Fibroblast of lung (primary cell): Measurements from ENCODE around the gene NEURL1B. TPM values are rescaled to one million over a fixed set of nuclear protein-coding genes. Genes with fewer than 3 reads are reported as not detected.

Source experiments
- DNase-seq, 2 donors: peaks; one replicate each; pipeline versions ENCODE4 v3.0.0 to v3.0.0-alpha.2; 2010; ENCODE audit warnings: low read depth in 2 of 2
- H2AFZ ChIP-seq: 2 replicates; pipeline ENCODE4 v1.5.1; 2012; ENCODE audit warnings: low read length, control low read depth, inconsistent platforms
- H3K27ac ChIP-seq: 2 replicates; pipeline ENCODE4 v1.5.1; 2011; ENCODE audit warnings: low read length, control low read depth; ENCODE audit not compliant: insufficient read depth
- H3K27me3 ChIP-seq: 2 replicates; pipeline ENCODE4 v1.5.1; 2011; ENCODE audit warnings: mild to moderate bottlenecking, low read length; ENCODE audit not compliant: control insufficient read depth, insufficient read depth
- H3K36me3 ChIP-seq: 2 replicates; pipeline ENCODE4 v1.5.1; 2011; ENCODE audit warnings: low read length; ENCODE audit not compliant: control insufficient read depth, insufficient read depth
- H3K4me1 ChIP-seq: 2 replicates; pipeline ENCODE4 v1.5.1; 2011; ENCODE audit warnings: low read length; ENCODE audit not compliant: control insufficient read depth, insufficient read depth; ENCODE audit errors: extremely low read depth
- H3K4me2 ChIP-seq: 2 replicates; pipeline ENCODE4 v1.5.1; 2011; ENCODE audit warnings: low read length, control low read depth; ENCODE audit not compliant: insufficient read depth; ENCODE audit errors: extremely low read depth
- H3K4me3 ChIP-seq, 4 experiments: fragments of 200-600 bp in 1 of 4; sonication (generic) in 1 of 4; replicated peaks in 1 of 4; 2 replicates each; pipeline ENCODE4 v1.5.1; 2011 to 2016; ENCODE audit warnings: low read length in 4 of 4, low read depth in 3 of 4, mild to moderate bottlenecking in 3 of 4, control low read depth in 2 of 4, inconsistent platforms in 1 of 4, mixed read lengths in 1 of 4; ENCODE audit not compliant: insufficient read depth in 1 of 4; ENCODE audit errors: control extremely low read depth in 1 of 4
- H3K79me2 ChIP-seq: 2 replicates; pipeline ENCODE4 v1.5.1; 2012; ENCODE audit warnings: mild to moderate bottlenecking, low read length, inconsistent platforms; ENCODE audit not compliant: control insufficient read depth, insufficient read depth
- H3K9ac ChIP-seq: 2 replicates; pipeline ENCODE4 v1.5.1; 2011; ENCODE audit warnings: mild to moderate bottlenecking, low read length, control low read depth; ENCODE audit not compliant: insufficient read depth
- H3K9me3 ChIP-seq: 2 replicates; pipeline ENCODE4 v1.5.1; 2012; ENCODE audit warnings: low read depth, low read length; ENCODE audit not compliant: control insufficient read depth, insufficient read depth
- H4K20me1 ChIP-seq: 2 replicates; pipeline ENCODE4 v1.5.1; 2011; ENCODE audit warnings: low read length; ENCODE audit not compliant: control insufficient read depth, insufficient read depth; ENCODE audit errors: extremely low read depth
- CTCF ChIP-seq, 2 donors: IDR thresholded peaks in 1 of 2; conservative IDR thresholded peaks in 1 of 2; 1 replicate in 1 of 2; 2 replicates in 1 of 2; pipeline ENCODE4 v1.5.1; 2011 to 2012; ENCODE audit warnings: low read length in 2 of 2, control low read depth in 1 of 2, inconsistent platforms in 1 of 2, low read depth in 1 of 2, mild to moderate bottlenecking in 1 of 2
- EZH2 ChIP-seq: IDR thresholded peaks from 2 replicates; pipeline ENCODE4 v1.5.1; 2012; ENCODE audit warnings: low read length, control low read depth, mild to moderate bottlenecking; ENCODE audit errors: missing control alignments
- polyA plus RNA-seq, 2 donors: library from polyadenylated mRNA; depleted of rRNA in 1 of 2; stranded (reverse) in 1 of 2; unstranded in 1 of 2; fragments of >200 nt; gene quantifications; 2 replicates each; pipeline ENCODE4 v1.2.1, GENCODE V29; 2011 to 2012; ENCODE audit warnings: missing spikeins in 1 of 2
- total RNA-seq: library from RNA; depleted of rRNA; stranded (reverse); fragments of >200 nt; gene quantifications from 2 replicates; pipeline ENCODE4 v1.2.1, GENCODE V29; 2014

NEURL1B gene
- total and polyA plus RNA-seq, 2 donors (not counting 1 experiment from before 2014, with no cell fraction given): 5.0 to 6.1 TPM

- no peaks in the 10 kb centered on the region for H3K9me3 ChIP-seq
- no peak overlapping the region for H3K9ac ChIP-seq
- H3K4me1 ChIP-seq: peaks cover 8% of the 10 kb centered on the region
- no peak overlapping the region for H3K4me3 ChIP-seq
- no peaks in the 10 kb centered on the region for H3K36me3 ChIP-seq
- H4K20me1 ChIP-seq: no peaks in the 10 kb centered on the region
- H2AFZ ChIP-seq: no peak overlapping the region
- H3K27me3 ChIP-seq: no peaks in the 10 kb centered on the region
- no peak for TF ChIP-seq EZH2
- no peak for TF ChIP-seq CTCF (conservative IDR thresholded peaks at IDR 0.05 in 1 of 2, IDR thresholded peaks at IDR 0.05 in 1 of 2; ENCODE audit: low read depth in 1 of 2, low read length in 2 of 2)
- H3K4me2 ChIP-seq: no peak overlapping the region
- no peak overlapping the region for H3K27ac ChIP-seq
- no peak for DNase-seq
- H3K79me2 ChIP-seq: peaks cover 6% of the 10 kb centered on the region
These were observed 3.2 kb downstream of the NEURL1B start for GRCh38 chr5:172644266-172644665.

DNA sequence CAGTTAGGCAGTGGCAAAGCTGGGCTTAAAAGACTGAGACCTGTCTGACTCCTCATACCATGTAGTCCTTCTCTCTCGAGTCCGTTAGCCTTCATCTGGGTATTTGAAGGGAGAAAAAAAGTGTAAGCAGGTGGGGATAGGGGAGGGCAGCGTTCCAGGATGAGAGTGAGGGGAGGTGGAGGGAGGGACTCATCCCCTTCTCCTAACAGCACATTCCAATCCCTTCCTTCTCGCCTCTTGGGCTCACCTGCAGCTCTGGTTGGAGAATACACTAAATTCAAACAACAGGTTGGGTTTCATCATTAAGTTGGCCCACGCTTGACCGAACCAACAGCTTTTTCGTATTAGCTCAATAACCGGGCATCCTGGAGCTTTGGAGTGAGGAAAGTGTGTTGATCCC, 3.6 kb downstream of the NEURL1B start:
- H3K4me3 ChIP-seq: no peak overlapping the region
- H3K4me1 ChIP-seq: peaks cover 8% of the 10 kb centered on the region
- no peak overlapping the region for H3K27ac ChIP-seq
- H4K20me1 ChIP-seq: no peaks in the 10 kb centered on the region
- H3K27me3 ChIP-seq: no peaks in the 10 kb centered on the region
- H3K79me2 ChIP-seq: peaks cover 6% of the 10 kb centered on the region
- H3K9ac ChIP-seq: no peak overlapping the region
- no peak for TF ChIP-seq EZH2
- no peak for TF ChIP-seq CTCF (conservative IDR thresholded peaks at IDR 0.05 in 1 of 2, IDR thresholded peaks at IDR 0.05 in 1 of 2; ENCODE audit: low read depth in 1 of 2, low read length in 2 of 2)
- H3K9me3 ChIP-seq: no peaks in the 10 kb centered on the region
- no peak overlapping the region for H3K4me2 ChIP-seq
- no peak overlapping the region for H2AFZ ChIP-seq
- H3K36me3 ChIP-seq: no peaks in the 10 kb centered on the region
- no peak for DNase-seq

DNA sequence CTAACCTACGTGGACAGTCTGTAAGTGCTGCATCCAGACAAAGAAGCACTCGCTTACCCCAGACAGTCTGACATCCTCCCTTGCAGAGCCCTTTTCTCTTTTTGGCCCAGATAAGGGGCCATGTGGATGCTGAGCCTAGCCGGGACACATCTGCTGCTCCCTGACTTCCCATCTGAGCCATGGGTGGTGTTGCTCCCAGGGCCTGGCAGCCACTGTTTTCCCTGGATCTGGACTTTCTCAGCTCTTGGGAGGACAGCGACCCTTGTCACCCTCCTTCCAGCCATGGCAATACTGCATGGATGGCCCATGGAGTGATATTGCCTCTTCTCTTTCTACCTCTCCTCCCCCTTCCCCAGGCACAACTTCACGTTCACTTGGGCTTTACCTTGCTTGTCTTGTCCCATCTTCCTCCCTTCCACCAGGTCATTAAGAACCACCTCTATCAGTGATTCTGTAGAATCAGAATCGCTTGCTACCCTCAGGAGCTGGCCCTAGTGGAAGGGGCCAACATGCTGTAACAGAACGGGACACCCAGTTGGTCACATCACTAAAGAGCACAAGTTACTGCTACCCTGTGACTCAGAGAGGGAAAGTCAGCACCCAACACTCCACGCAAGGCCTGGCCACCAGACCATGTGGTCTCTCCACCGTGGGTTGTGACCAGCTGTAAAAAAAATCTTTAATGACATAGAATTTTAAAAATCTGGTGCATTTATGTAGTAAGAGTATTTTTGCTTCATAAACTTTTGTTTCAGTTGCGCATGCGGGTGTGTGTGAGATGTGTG, 4.4 kb downstream of the NEURL1B start:
- Histone ChIP-seq H3K9ac (no peak overlapping the region), H3K79me2 (peaks cover 6% of the 10 kb centered on the region), H3K4me2 (no peak overlapping the region), H4K20me1 (no peaks in the 10 kb centered on the region), H3K27me3 (no peaks in the 10 kb centered on the region), H3K4me1 (peaks cover 10% of the 10 kb centered on the region), H2AFZ (no peak overlapping the region), H3K27ac (no peak overlapping the region), H3K9me3 (no peaks in the 10 kb centered on the region), H3K4me3 (no peak overlapping the region), H3K36me3 (no peaks in the 10 kb centered on the region)
- TF ChIP-seq CTCF (conservative IDR thresholded peaks at IDR 0.05 in 1 of 2, IDR thresholded peaks at IDR 0.05 in 1 of 2; ENCODE audit: low read depth in 1 of 2, low read length in 2 of 2) (no peak), EZH2 (no peak)
- no peak for DNase-seq
